ENCODE data around the gene SUSD3. TPM values are rescaled to one million over a fixed set of nuclear protein-coding genes. Genes with fewer than 3 reads are reported as not detected.
A peak's percentile ranks its signal among the peaks of the same experiment; 100 is the strongest.
"Not testable (repeated sequence)": the region's sequence is repeated elsewhere in the genome, so short reads cannot be mapped to it uniquely, and the experiment has no call there.

The SUSD3 gene
- total RNA-seq, 4 donors from 2014 or later: 5.5 to 21.5 (median 7.9) TPM

- H3K4me1 ChIP-seq: no peaks in the 10 kb centered on the region
- TF ChIP-seq CTCF (IDR thresholded peaks at IDR 0.05) (no peak), POLR2A (IDR thresholded peaks at IDR 0.05) (no peak)
- H3K27me3 ChIP-seq: no peaks in the 10 kb centered on the region
- no peak overlapping the region for H3K4me3 ChIP-seq
- H3K36me3 ChIP-seq: peaks cover 0 to 3% (median 0%) of the 10 kb centered on the region in 3 donors
- DNase-seq: peak in 2 of 3 donors; percentile 10 to 38
- no peaks in the 10 kb centered on the region for H3K9me3 ChIP-seq
- no peak overlapping the region for H3K27ac ChIP-seq
Measured at GRCh38 chr9:93012963-93013855, 45.3 kb upstream of the SUSD3 start.

GRCh38 chr9:93013856-93014582, 44.5 kb upstream of the SUSD3 start:
- no peaks in the 10 kb centered on the region for H3K4me1 ChIP-seq
- H3K9me3 ChIP-seq: no peaks in the 10 kb centered on the region
- no peak overlapping the region for H3K27ac ChIP-seq
- DNase-seq: peak in 2 of 3 donors; percentile 14 to 22
- peaks cover 0 to 3% (median 0%) of the 10 kb centered on the region in 3 donors for H3K36me3 ChIP-seq
- TF ChIP-seq POLR2A (IDR thresholded peaks at IDR 0.05) (no peak), CTCF (IDR thresholded peaks at IDR 0.05) (no peak)
- no peak overlapping the region for H3K4me3 ChIP-seq
- no peaks in the 10 kb centered on the region for H3K27me3 ChIP-seq

GRCh38 chr9:93015190-93015589, 43.3 kb upstream of the SUSD3 start:
- H3K4me3 ChIP-seq, H3K27me3 ChIP-seq, H3K9me3 ChIP-seq, H3K36me3 ChIP-seq, H3K4me1 ChIP-seq, H3K27ac ChIP-seq: not testable (repeated sequence)
- DNase-seq: peak in 2 of 3 donors; percentile 12 to 14

GRCh38 chr9:93017621-93018020, 40.9 kb upstream of the SUSD3 start:
- TF ChIP-seq POLR2A (IDR thresholded peaks at IDR 0.05): no peak
- no peak for TF ChIP-seq CTCF (IDR thresholded peaks at IDR 0.05)
- Histone ChIP-seq H3K27me3 (no peaks in the 10 kb centered on the region), H3K27ac (no peak overlapping the region), H3K36me3 (peaks cover 0 to 3% (median 0%) of the 10 kb centered on the region in 3 donors), H3K4me1 (no peaks in the 10 kb centered on the region), H3K4me3 (no peak overlapping the region), H3K9me3 (no peaks in the 10 kb centered on the region)
- DNase-seq: peak in 2 of 3 donors; percentile 24 to 28

GRCh38 chr9:93020151-93020550, 38.4 kb upstream of the SUSD3 start:
- H3K27ac ChIP-seq: no peak overlapping the region
- DNase-seq: peak in 1 of 3 donors; percentile 31
- TF ChIP-seq POLR2A (IDR thresholded peaks at IDR 0.05): no peak
- no peak for TF ChIP-seq CTCF (IDR thresholded peaks at IDR 0.05)
- no peak overlapping the region for H3K4me3 ChIP-seq
- H3K9me3 ChIP-seq: no peaks in the 10 kb centered on the region
- no peaks in the 10 kb centered on the region for H3K4me1 ChIP-seq
- no peaks in the 10 kb centered on the region for H3K36me3 ChIP-seq
- no peaks in the 10 kb centered on the region for H3K27me3 ChIP-seq

Measured in Peyer's patch (tissue), 4 donors.